ENCODE results near the gene METTL1. TPM values are rescaled to one million over a fixed set of nuclear protein-coding genes. Genes with fewer than 3 reads are reported as not detected.

Gene METTL1
- total and polyA plus RNA-seq, 9 of the 15 experiments (the other 6 are each of a cell fraction or from before 2014, with no cell fraction given), result 12.6 to 65.9 (median 39.2) TPM

DNA sequence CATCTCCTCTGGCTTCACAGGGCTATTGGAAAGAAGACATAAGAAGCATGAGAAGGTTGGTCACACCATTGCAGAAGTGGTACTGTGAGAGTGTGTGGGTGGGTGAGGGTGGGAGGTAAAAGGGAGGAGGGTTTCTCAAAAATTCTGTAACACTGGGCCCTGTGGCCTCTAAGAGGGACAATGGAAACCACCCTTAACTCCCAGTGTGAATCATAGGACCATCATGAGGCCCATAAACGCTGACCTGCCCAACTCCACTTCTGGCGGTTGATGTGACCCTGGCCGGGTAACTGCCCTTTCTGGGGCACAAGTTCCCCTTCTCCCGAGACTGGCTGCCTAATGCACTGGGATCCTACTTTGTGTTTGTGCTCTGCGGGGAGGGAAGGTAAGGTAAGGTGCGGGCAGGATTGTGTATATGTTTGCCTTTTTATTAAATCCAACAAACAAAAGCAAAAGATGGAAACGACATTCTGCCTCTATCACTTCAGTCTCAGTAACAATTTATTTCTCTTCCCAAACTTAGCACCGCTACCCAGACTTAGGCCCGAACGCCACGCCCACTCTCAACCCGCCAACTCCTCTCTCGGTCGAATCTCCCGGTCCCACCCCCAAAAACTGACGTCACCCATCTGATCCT, 551 bp downstream of the METTL1 start (continued):
- TF ChIP-seq, protein P1, sequence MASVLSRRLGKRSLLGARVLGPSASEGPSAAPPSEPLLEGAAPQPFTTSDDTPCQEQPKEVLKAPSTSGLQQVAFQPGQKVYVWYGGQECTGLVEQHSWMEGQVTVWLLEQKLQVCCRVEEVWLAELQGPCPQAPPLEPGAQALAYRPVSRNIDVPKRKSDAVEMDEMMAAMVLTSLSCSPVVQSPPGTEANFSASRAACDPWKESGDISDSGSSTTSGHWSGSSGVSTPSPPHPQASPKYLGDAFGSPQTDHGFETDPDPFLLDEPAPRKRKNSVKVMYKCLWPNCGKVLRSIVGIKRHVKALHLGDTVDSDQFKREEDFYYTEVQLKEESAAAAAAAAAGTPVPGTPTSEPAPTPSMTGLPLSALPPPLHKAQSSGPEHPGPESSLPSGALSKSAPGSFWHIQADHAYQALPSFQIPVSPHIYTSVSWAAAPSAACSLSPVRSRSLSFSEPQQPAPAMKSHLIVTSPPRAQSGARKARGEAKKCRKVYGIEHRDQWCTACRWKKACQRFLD (CRISPR knock-in tag; IDR thresholded peaks at IDR 0.05), result peak; percentile 19
- TF ChIP-seq MEF2A (IDR thresholded peaks at IDR 0.05; ENCODE audit: control insufficient read depth, low read depth, low read length), result no peak
- no peak for TF ChIP-seq FOXJ2 (tag; IDR thresholded peaks at IDR 0.05)
- TF ChIP-seq, protein P2, sequence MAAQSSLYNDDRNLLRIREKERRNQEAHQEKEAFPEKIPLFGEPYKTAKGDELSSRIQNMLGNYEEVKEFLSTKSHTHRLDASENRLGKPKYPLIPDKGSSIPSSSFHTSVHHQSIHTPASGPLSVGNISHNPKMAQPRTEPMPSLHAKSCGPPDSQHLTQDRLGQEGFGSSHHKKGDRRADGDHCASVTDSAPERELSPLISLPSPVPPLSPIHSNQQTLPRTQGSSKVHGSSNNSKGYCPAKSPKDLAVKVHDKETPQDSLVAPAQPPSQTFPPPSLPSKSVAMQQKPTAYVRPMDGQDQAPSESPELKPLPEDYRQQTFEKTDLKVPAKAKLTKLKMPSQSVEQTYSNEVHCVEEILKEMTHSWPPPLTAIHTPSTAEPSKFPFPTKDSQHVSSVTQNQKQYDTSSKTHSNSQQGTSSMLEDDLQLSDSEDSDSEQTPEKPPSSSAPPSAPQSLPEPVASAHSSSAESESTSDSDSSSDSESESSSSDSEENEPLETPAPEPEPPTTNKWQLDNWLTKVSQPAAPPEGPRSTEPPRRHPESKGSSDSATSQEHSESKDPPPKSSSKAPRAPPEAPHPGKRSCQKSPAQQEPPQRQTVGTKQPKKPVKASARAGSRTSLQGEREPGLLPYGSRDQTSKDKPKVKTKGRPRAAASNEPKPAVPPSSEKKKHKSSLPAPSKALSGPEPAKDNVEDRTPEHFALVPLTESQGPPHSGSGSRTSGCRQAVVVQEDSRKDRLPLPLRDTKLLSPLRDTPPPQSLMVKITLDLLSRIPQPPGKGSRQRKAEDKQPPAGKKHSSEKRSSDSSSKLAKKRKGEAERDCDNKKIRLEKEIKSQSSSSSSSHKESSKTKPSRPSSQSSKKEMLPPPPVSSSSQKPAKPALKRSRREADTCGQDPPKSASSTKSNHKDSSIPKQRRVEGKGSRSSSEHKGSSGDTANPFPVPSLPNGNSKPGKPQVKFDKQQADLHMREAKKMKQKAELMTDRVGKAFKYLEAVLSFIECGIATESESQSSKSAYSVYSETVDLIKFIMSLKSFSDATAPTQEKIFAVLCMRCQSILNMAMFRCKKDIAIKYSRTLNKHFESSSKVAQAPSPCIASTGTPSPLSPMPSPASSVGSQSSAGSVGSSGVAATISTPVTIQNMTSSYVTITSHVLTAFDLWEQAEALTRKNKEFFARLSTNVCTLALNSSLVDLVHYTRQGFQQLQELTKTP (IDR thresholded peaks at IDR 0.05; ENCODE audit: low read depth in 1 of 2, partially characterized antibody in 2 of 2), result peak in 1 of 2 experiments; percentile 76
- TF ChIP-seq ZNF263 (CRISPR knock-in tag; IDR thresholded peaks at IDR 0.05; ENCODE audit: borderline replicate concordance), result no peak
- TF ChIP-seq PCBP2 (IDR thresholded peaks at IDR 0.05; ENCODE audit: low read depth, low read length, poor library complexity, severe bottlenecking), result no peak
- no peak for TF ChIP-seq ZNF583 (CRISPR knock-in tag; IDR thresholded peaks at IDR 0.05)
- TF ChIP-seq SP2 (IDR thresholded peaks at IDR 0.05; ENCODE audit: extremely low read depth, low read depth, low read length, poor library complexity, severe bottlenecking), result no peak
- no peak for TF ChIP-seq GATAD2B (IDR thresholded peaks at IDR 0.05; ENCODE audit: borderline replicate concordance)
- TF ChIP-seq, protein P3, sequence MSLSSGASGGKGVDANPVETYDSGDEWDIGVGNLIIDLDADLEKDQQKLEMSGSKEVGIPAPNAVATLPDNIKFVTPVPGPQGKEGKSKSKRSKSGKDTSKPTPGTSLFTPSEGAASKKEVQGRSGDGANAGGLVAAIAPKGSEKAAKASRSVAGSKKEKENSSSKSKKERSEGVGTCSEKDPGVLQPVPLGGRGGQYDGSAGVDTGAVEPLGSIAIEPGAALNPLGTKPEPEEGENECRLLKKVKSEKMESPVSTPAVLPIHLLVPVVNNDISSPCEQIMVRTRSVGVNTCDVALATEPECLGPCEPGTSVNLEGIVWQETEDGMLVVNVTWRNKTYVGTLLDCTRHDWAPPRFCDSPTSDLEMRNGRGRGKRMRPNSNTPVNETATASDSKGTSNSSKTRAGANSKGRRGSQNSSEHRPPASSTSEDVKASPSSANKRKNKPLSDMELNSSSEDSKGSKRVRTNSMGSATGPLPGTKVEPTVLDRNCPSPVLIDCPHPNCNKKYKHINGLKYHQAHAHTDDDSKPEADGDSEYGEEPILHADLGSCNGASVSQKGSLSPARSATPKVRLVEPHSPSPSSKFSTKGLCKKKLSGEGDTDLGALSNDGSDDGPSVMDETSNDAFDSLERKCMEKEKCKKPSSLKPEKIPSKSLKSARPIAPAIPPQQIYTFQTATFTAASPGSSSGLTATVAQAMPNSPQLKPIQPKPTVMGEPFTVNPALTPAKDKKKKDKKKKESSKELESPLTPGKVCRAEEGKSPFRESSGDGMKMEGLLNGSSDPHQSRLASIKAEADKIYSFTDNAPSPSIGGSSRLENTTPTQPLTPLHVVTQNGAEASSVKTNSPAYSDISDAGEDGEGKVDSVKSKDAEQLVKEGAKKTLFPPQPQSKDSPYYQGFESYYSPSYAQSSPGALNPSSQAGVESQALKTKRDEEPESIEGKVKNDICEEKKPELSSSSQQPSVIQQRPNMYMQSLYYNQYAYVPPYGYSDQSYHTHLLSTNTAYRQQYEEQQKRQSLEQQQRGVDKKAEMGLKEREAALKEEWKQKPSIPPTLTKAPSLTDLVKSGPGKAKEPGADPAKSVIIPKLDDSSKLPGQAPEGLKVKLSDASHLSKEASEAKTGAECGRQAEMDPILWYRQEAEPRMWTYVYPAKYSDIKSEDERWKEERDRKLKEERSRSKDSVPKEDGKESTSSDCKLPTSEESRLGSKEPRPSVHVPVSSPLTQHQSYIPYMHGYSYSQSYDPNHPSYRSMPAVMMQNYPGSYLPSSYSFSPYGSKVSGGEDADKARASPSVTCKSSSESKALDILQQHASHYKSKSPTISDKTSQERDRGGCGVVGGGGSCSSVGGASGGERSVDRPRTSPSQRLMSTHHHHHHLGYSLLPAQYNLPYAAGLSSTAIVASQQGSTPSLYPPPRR (CRISPR knock-in tag; IDR thresholded peaks at IDR 0.05; ENCODE audit: borderline replicate concordance), result no peak
- 0 out of 2 replicates have a peak, but pooled peaks have one; percentile 0 for TF ChIP-seq ZNF354B (CRISPR knock-in tag; IDR thresholded peaks at IDR 0.05)
- TF ChIP-seq, protein P4, sequence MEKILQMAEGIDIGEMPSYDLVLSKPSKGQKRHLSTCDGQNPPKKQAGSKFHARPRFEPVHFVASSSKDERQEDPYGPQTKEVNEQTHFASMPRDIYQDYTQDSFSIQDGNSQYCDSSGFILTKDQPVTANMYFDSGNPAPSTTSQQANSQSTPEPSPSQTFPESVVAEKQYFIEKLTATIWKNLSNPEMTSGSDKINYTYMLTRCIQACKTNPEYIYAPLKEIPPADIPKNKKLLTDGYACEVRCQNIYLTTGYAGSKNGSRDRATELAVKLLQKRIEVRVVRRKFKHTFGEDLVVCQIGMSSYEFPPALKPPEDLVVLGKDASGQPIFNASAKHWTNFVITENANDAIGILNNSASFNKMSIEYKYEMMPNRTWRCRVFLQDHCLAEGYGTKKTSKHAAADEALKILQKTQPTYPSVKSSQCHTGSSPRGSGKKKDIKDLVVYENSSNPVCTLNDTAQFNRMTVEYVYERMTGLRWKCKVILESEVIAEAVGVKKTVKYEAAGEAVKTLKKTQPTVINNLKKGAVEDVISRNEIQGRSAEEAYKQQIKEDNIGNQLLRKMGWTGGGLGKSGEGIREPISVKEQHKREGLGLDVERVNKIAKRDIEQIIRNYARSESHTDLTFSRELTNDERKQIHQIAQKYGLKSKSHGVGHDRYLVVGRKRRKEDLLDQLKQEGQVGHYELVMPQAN (IDR thresholded peaks at IDR 0.05; ENCODE audit: borderline replicate concordance), result no peak
- no peak for TF ChIP-seq SIRT6 (IDR thresholded peaks at IDR 0.05; ENCODE audit: low read depth, low read length)

All from K562 (cell line).